K562 (cell line): ENCODE data around the gene SMPDL3B. TPM values are rescaled to one million over a fixed set of nuclear protein-coding genes. Genes with fewer than 3 reads are reported as not detected.

Experiments
- CSDE1 ChIP-seq, 2 experiments: fragments of 450-650 bp; IDR thresholded peaks; 2 replicates each; pipeline ENCODE4 v1.6.1; 2016; ENCODE audit warnings: mild to moderate bottlenecking in 1 of 2
- NFE2L1 ChIP-seq: fragments of 450-650 bp; IDR thresholded peaks from 2 replicates; pipeline ENCODE4 v1.6.1; 2016; ENCODE audit warnings: missing genetic modification characterization, low read depth, mild to moderate bottlenecking, missing compliant biosample characterization, moderate library complexity, borderline replicate concordance
- RERE ChIP-seq: sonication (generic); formaldehyde crosslinking; IDR thresholded peaks from 2 replicates; pipeline ENCODE4 v1.8.0; 2023; ENCODE audit warnings: missing genetic modification reagents, mild to moderate bottlenecking, borderline replicate concordance
- ZNF76 ChIP-seq: fragments of 250-450 bp; sonication (Bioruptor Pico); IDR thresholded peaks from 2 replicates; pipeline ENCODE4 v1.4.0; 2020; ENCODE audit warnings: mild to moderate bottlenecking, moderate library complexity, borderline replicate concordance
- polyA plus RNA-seq, 8 experiments: library from polyadenylated mRNA; depleted of rRNA in 4 of 8; stranded (reverse) in 5 of 8; unstranded in 3 of 8; fragments of >200 nt; fragmentation: Nextera tagmentation in 2 of 8; fragmentation: Illumina TruSeq in 1 of 8; extraction: Ambion mirVana in 2 of 8; extraction: Trizol in 1 of 8; gene quantifications; 2 replicates each; pipeline versions ENCODE4 v1.2.1 to v1.2.3, GENCODE V29; 2011 to 2014; ENCODE audit warnings: inconsistent platforms in 1 of 8, missing spikeins in 1 of 8
- total RNA-seq, 7 experiments: library from RNA; depleted of rRNA in 6 of 7; stranded (reverse); fragments of >200 nt in 6 of 7; fragmentation: Illumina TruSeq in 2 of 7; extraction: Trizol in 2 of 7; gene quantifications; 2 replicates each; pipeline versions ENCODE4 v1.2.1 to v1.2.3, GENCODE V29; 2011 to 2021; ENCODE audit warnings: low replicate concordance in 1 of 7
- TF ChIP-seq, protein P1 (sequence below): fragments of 250-450 bp; sonication (Bioruptor Pico); IDR thresholded peaks from 2 replicates; pipeline ENCODE4 v1.4.0; 2020

SMPDL3B gene
- total and polyA plus RNA-seq, 9 of the 15 experiments (the other 6 are each of a cell fraction or from before 2014, with no cell fraction given) = 0.07 to 1.2 (median 0.73) TPM

DNA sequence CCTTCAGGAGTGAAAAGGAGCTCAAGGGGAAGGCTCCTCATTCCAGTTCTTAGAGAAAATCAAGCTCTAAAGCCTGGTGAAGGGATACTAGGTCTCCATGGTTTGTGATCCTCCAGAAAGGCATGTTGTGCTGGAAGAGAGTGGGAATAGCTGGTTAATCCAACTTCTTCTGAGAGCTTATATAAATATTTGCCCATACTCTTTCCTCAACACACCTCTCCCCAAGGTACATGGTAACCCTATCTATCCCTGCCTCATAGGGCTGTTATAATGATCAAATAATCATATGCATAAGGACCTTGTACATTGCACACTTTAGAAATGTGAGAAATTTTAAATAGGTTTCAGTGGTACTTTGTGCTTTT lies 39.6 kb downstream of the SMPDL3B start (continued):
- TF ChIP-seq RERE (CRISPR knock-in tag) (no peak), NFE2L1 (tag) (no peak), ZNF76 (CRISPR knock-in tag) (no peak), CSDE1 (IDR thresholded peaks at IDR 0.05) (no peak)
- TF ChIP-seq, protein P1, sequence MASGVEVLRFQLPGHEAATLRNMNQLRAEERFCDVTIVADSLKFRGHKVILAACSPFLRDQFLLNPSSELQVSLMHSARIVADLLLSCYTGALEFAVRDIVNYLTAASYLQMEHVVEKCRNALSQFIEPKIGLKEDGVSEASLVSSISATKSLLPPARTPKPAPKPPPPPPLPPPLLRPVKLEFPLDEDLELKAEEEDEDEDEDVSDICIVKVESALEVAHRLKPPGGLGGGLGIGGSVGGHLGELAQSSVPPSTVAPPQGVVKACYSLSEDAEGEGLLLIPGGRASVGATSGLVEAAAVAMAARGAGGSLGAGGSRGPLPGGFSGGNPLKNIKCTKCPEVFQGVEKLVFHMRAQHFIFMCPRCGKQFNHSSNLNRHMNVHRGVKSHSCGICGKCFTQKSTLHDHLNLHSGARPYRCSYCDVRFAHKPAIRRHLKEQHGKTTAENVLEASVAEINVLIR (CRISPR knock-in tag) = no peak
- TF ChIP-seq, all 486 proteins: peak for 0
